Omental fat pad (tissue), 4 donors: ENCODE results near the gene CDKN2AIPNL. TPM values are rescaled to one million over a fixed set of nuclear protein-coding genes. Genes with fewer than 3 reads are reported as not detected.

ENCODE experiments used
- ATAC-seq: fragments of 150-250 bp; one replicate; pipeline ENCODE4 v1.9.1; 2016; ENCODE audit warnings: mild to moderate bottlenecking, moderate library complexity; ENCODE audit not compliant: low FRiP score
- DNase-seq: peaks from one replicate; pipeline ENCODE4 v3.0.0-alpha.2; 2019; ENCODE audit warnings: low spot score
- CTCF ChIP-seq, 3 donors: fragments of 450-650 bp; IDR thresholded peaks; one replicate each; pipeline ENCODE4 v1.5.1; 2016 to 2017; ENCODE audit warnings: antibody characterized with exemption in 3 of 3, mild to moderate bottlenecking in 3 of 3, moderate library complexity in 2 of 3
- total RNA-seq, 4 donors: library from RNA; depleted of rRNA; stranded (reverse); fragments of >200 nt; gene quantifications; one replicate each; pipeline ENCODE4 v1.1.0, GENCODE V29; 2016

The CDKN2AIPNL gene
- total RNA-seq, 4 donors from 2014 or later, result 10.2 to 20.4 (median 17.7) TPM

GRCh38 chr5:134432677-134433359 is 21.1 kb upstream of the CDKN2AIPNL start:
- TF ChIP-seq CTCF (IDR thresholded peaks at IDR 0.05), result no peak
- DNase-seq (no peak), ATAC-seq (no peak)

- TF ChIP-seq CTCF (IDR thresholded peaks at IDR 0.05), result no peak
- ATAC-seq (no peak), DNase-seq (no peak)
These were observed 20.5 kb upstream of the CDKN2AIPNL start for GRCh38 chr5:134432174-134432573.

DNA sequence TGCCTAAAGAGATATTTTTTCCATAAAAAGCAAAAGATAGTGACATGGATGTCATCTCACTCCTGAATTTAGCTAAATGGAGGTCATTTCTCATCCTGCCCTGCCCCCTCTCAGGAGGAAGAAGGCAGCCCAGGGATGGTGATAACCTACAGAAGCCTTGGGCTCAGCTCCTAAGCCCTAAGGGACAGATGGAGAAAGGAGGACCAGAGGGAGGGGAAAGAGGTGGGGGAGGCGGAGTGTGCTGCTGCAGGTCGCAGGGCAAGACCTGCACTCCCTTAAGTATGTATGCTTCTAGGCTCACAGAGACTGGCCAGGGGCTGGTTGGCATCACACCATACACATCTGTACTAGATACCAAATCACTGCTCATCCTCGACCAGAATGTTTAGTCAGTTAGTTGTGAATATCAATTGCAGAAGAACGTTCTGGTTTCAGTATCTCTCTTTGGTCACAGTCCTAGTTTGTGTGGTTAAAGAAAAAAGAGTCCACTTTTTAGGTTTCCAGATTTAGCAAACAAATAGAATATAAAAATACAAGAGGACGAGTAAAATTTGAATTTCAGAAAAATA is 18.4 kb upstream of the CDKN2AIPNL start:
- DNase-seq (no peak), ATAC-seq (no peak)

GRCh38 chr5:134427540-134428041 is 15.9 kb upstream of the CDKN2AIPNL start:
- DNase-seq, result no peak
- TF ChIP-seq CTCF (IDR thresholded peaks at IDR 0.05), result no peak
- ATAC-seq, result no peak

More for the DNA sequence above, 18.4 kb upstream of the CDKN2AIPNL start:
- TF ChIP-seq CTCF (IDR thresholded peaks at IDR 0.05), result no peak

- DNase-seq, result no peak
- no peak for TF ChIP-seq CTCF (IDR thresholded peaks at IDR 0.05)
- ATAC-seq, result no peak
These were observed 14.7 kb upstream of the CDKN2AIPNL start for GRCh38 chr5:134426361-134426760.

GRCh38 chr5:134423376-134423775 is 11.7 kb upstream of the CDKN2AIPNL start:
- DNase-seq (no peak), ATAC-seq (no peak)
- no peak for TF ChIP-seq CTCF (IDR thresholded peaks at IDR 0.05)
